C4-2B (cell line): ENCODE results near the gene PRR15L.
"Not testable (repeated sequence)": the region's sequence is repeated elsewhere in the genome, so short reads cannot be mapped to it uniquely, and the experiment has no call there.

ENCODE experiments used
- H3K27ac ChIP-seq: fragments of 450-650 bp; 2 replicates; pipeline ENCODE4 v1.5.1; 2017
- CTCF ChIP-seq: fragments of 450-650 bp; conservative IDR thresholded peaks from 2 replicates; pipeline ENCODE4 v1.5.1; 2017; ENCODE audit warnings: mild to moderate bottlenecking
- ZFX ChIP-seq: fragments of 450-650 bp; IDR thresholded peaks from 2 replicates; pipeline ENCODE4 v1.6.1; 2017

PRR15L gene

GRCh38 chr17:47957591-47958490 is at the start of gene PRR15L:
TSS of gene PRR15L (minus strand) at chr17:47957883. CDS start at chr17:47953234, 4,649 bp downstream.
- no peak for TF ChIP-seq ZFX
- TF ChIP-seq CTCF: no peak

GRCh38 chr17:48006936-48007709 is 49.4 kb upstream of the PRR15L start:
- TF ChIP-seq CTCF (no peak), ZFX (no peak)

More at GRCh38 chr17:47957591-47958490, at the start of gene PRR15L:
- H3K27ac ChIP-seq: peak within 1 kb of the TSS; percentile 96

GRCh38 chr17:48004983-48005382 is 47.3 kb upstream of the PRR15L start:
- no peak overlapping the region for H3K27ac ChIP-seq
- no peak for TF ChIP-seq ZFX

More at GRCh38 chr17:48006936-48007709, 49.4 kb upstream of the PRR15L start:
- H3K27ac ChIP-seq: no peak overlapping the region

GRCh38 chr17:48003417-48004151 is 45.9 kb upstream of the PRR15L start:
- H3K27ac ChIP-seq: no peak overlapping the region
- no peak for TF ChIP-seq CTCF
- TF ChIP-seq ZFX: no peak

- TF ChIP-seq ZFX (no peak), CTCF (no peak)
- H3K27ac ChIP-seq: no peak overlapping the region
Observed at GRCh38 chr17:48002916-48003416, 45.3 kb upstream of the PRR15L start.

GRCh38 chr17:48002266-48002915 is 44.7 kb upstream of the PRR15L start:
- no peak for TF ChIP-seq ZFX
- H3K27ac ChIP-seq: no peak overlapping the region

GRCh38 chr17:48001657-48002056 is 44.0 kb upstream of the PRR15L start:
- not testable (repeated sequence) for H3K27ac ChIP-seq

- H3K27ac ChIP-seq: no peak overlapping the region
- no peak for TF ChIP-seq ZFX
- TF ChIP-seq CTCF: no peak
Observed at GRCh38 chr17:48001197-48001596, 43.5 kb upstream of the PRR15L start.
